GM19035 (cell line): ENCODE measurements around the gene ZMIZ1.

Experiments used
- ATAC-seq: cut with Tn5 transposase; IDR thresholded peaks from one replicate; pipeline ENCODE4 v1.9.1; 2021; ENCODE audit not compliant: unreplicated experiment

ZMIZ1 gene

DNA sequence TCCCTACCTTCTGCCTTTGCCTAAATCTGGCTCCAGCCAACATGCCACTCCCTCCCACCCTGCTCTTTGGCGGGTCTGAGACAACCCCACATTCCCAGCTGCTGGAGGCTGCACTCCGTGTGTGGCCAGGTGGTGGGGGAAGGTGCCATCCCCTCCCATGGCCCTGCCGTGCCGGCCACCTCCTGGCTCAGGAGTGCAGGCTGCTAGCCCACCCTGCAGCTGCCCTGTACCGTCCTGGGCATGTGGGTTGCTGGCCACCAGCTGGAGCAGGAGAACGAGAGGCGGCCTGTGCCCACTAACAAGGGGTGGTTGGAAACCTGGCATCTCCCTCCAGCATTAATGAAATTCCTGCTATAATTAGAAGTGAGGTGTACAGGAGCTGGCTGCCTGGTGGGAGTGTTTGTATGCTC is 97.6 kb downstream of the ZMIZ1 start:
- ATAC-seq: no peak

- no peak for ATAC-seq
Measured at GRCh38 chr10:79166741-79167140, 98.0 kb downstream of the ZMIZ1 start.

DNA sequence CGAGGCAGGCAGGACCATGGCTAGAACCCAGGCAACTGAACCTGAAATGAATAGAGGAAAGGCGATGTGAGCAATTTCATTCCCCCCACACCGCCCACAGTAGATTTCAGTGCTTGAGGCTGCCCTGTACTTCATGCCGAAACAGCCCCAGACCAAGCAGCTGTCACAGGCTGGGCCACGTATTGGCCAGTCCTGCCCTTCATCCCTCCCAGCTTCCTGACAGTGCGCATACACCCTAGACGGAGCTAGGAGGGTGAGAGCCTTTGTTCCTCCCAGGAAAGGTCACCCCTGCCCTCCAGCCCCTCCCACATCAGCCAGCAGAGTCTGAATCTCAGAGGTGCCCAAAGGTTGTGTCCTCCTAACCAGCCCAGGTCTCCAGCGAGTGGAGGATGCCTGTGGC is 98.8 kb downstream of the ZMIZ1 start:
- no peak for ATAC-seq

- no peak for ATAC-seq
Measured at GRCh38 chr10:79168210-79168609, 99.4 kb downstream of the ZMIZ1 start.

- ATAC-seq: no peak
Measured at GRCh38 chr10:79170226-79170752, 101.5 kb downstream of the ZMIZ1 start.

- ATAC-seq: no peak
Measured at GRCh38 chr10:79170993-79171392, 102.2 kb downstream of the ZMIZ1 start.

DNA sequence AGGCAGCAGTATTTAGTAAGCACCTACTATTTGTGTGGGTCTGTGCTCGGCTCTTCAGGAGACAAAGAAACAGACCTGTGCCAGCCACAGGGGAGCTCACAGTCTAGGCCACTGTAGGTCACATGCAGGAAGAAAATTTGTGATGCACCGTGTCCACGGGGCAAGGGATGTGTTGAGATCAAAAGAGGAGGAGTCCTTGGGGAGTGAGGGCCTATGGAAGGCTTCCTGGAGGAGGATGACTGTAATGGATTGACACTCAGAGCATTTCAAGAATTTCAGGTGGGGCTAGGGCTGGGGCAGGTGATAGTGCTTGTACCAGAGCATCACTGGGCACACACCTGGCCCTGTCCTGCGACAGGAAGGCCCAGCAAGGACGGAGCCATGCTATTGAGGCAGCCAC is 102.7 kb downstream of the ZMIZ1 start:
- ATAC-seq: no peak

DNA sequence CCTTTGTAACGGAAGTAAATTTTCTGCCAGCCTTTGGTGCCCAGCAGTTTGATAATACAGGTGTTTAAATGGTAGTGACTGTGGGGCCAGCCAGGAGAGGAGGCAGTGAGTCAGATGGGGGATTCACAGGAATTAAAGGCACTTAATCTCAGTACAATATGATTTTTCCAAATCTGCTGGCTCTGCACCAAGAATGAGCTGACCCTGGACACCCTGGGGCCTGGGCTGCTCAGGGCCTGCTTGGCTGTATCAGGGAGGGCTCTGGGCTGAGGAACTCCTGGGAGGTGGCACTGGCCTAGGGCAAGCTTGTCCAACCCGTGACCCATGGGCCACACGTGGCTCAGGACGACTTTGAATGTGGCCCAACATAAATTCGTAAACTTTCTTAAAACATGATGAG is 104.1 kb downstream of the ZMIZ1 start:
- no peak for ATAC-seq

- no peak for ATAC-seq
Measured at GRCh38 chr10:79173582-79174262, 105.0 kb downstream of the ZMIZ1 start.

- no peak for ATAC-seq
Measured at GRCh38 chr10:79176052-79176501, 107.3 kb downstream of the ZMIZ1 start.

DNA sequence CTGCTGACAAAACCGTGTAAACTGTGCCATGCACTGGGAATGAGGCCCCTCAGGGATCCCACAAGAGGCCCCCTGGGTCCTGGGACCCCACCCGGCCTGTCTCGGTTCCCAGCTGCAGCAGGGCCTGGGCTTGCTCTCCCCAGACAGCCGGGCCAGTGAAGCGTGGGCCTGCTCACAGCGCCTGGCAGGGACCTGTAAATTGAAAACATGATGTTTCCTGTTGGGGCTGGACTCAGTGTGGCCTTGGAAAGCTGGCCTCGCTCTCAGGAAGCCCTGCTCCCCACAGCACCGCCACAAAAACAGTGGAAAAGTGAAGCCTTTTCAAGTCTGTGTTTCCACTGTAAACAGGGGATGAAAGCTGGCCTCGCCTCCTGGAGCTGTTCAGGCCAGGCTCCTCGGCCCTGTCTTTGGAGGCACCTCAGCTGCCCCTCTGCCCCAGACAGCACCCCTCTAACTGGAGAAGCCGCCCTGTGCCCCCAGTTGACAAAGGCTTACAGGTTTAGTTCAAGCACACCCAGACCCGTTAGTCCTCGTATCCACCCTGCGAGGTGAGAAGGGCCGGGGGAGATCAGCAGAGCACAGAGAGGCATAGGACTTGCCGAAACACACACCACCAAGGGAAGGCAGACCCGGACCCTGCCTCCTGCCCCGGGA is 108.3 kb downstream of the ZMIZ1 start:
- ATAC-seq: no peak

DNA sequence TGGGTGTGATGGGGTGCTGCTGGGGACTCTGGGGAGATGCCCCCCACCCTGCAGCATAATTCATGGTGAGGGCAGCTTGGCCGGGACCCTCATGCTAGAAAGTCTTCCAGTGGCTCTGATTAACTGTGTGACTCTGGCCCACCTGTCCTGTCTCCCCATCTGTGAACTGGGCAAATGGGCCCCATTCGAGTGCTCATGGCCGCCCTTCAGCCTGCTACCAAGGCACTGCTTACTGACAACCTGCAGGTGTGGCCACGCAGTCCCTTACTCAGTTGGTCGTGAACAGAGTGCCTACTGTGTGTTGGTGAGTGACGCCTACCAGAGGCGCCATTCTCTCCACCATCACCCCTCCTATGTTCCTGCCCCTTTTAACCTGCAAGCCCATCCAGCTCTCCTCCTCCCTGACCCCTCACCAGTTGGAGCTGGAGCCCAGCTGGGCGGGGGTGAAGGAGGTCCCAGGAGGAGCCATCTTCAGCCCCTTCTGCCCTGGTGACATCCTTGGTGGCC is 109.4 kb downstream of the ZMIZ1 start:
- ATAC-seq: no peak

GRCh38 chr10:79178614-79179163 is 109.9 kb downstream of the ZMIZ1 start:
- no peak for ATAC-seq

DNA sequence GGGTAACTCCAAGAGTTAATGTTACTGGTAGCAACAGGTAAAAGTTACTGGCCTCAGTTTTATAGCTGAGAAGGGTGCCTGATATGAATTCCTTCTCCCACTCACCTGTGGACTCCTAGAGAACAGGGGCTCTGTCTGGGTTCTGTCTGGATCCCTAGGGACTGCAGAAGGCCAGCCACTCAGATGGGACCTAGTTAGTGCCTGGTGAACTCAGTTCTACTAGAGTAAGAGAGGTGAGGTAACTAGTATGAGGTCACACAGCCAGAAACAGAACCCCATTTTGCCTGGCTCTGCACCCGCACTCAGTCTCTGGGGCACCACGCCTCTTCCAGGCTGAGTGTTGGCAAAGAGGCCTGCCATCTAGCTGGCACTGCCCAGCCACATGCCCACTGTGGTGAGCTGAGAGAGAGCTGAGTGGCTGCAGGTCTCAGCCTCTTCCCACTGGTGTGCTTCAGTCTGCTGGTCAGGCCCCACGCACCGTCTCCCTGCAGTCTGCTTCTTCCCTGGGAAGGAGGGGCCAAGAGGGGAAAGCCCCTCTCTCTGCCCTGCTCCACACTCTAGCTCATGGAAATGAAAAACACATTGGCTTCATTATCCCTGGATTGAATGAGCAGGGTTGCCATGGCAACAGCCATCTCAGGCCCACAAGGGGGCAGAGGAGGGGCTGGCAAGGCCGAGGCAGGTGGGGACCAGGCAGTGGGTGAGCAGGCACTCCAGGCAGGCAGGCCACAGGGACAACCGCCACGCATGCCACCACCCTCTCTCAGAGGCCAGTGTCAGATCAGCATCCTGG is 110.6 kb downstream of the ZMIZ1 start:
- ATAC-seq: no peak

DNA sequence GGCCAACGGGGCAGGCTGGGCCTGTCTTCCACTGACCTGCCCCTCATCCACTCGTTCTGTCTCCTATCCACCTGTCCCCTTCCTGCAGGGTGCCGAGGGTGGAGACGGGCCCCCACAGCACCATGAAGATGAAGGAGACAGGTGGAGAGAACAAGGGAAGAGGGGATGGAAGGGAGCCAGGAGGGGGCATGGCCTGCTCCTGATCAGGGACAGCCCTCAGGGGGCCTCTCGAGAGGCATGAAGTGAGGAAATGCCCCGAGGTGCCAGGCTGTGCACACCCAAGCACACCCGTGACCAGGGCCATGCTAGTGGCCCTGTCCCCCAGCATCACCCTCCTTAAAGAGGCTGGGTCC is 111.2 kb downstream of the ZMIZ1 start:
- ATAC-seq: no peak

- ATAC-seq: no peak
Measured at GRCh38 chr10:79180414-79181221, 111.9 kb downstream of the ZMIZ1 start.

GRCh38 chr10:79181227-79181626 is 112.5 kb downstream of the ZMIZ1 start:
- no peak for ATAC-seq

DNA sequence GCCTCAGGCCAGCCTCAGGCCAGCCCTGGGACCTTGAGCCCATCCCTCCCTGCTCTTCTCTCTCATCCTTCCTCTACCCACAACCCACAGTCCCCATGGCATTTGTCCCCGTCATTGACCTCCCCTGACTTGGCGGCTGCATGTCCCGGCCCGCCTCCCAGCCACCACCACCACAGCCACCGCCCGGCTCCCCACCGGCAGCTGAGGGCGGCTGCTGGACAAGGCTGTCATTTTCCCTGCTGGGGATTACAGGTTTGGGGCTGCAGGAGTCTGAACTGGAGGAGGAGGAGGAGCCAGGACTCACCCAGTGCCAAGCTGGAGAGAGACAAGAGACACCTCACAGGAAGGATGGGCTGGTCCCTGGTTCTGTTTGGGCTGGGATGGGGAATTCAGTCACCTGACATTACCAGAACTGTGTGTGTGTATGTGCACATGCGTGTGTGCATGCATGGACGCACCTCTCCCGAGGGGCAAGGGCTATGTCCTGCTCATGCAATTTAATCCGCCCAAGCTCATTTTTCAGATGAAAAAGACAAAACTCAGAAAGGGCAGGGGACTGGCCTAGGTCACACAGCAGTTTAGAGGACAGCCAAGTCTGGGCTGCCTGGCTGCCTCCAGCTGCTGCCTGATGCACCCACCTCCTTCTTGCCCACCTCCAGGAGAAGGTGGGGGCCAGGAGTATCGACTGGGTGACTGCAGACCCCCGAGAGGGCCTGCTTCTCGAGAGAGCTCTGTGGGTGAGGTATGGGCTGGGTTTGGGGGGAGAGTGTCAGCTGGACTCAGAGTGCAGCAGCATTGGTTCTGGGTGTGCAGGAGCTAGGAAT is 113.1 kb downstream of the ZMIZ1 start:
- no peak for ATAC-seq

GRCh38 chr10:79182781-79183467 is 114.2 kb downstream of the ZMIZ1 start:
- ATAC-seq: no peak
